Ecto neural progenitor cell (in vitro differentiated cells): Measurements from ENCODE around the gene APBB3.
"Not testable (repeated sequence)": the region's sequence is repeated elsewhere in the genome, so short reads cannot be mapped to it uniquely, and the experiment has no call there.

ENCODE experiments used
- DNase-seq: peaks from one replicate; pipeline ENCODE4 v3.0.0-alpha.2; 2018; ENCODE audit warnings: low spot score

APBB3 gene

GRCh38 chr5:140564196-140565023 lies at the start of gene APBB3, which contains the start of gene SLC35A4:
Gene APBB3 (minus strand): TSS chr5:140564598. CDS start chr5:140564245, 353 bp downstream.
Gene SLC35A4 (plus strand): TSS chr5:140564828. CDS start chr5:140567170, 2,342 bp downstream.
- peak; percentile 93 for DNase-seq

GRCh38 chr5:140611020-140611521 lies 46.7 kb upstream of the APBB3 start:
- DNase-seq: no peak

- DNase-seq: no peak
Measured at GRCh38 chr5:140609126-140609525, 44.7 kb upstream of the APBB3 start.

GRCh38 chr5:140608722-140609121 lies 44.3 kb upstream of the APBB3 start:
- DNase-seq: no peak

- DNase-seq: no peak
Measured at GRCh38 chr5:140607031-140607430, 42.6 kb upstream of the APBB3 start.

- no peak for DNase-seq
Measured at GRCh38 chr5:140605879-140606278, 41.5 kb upstream of the APBB3 start.

GRCh38 chr5:140603734-140604133 lies 39.3 kb upstream of the APBB3 start:
- DNase-seq: no peak

- DNase-seq: not testable (repeated sequence)
Measured at GRCh38 chr5:140603446-140603698, 39.0 kb upstream of the APBB3 start.

GRCh38 chr5:140602147-140602546 lies 37.7 kb upstream of the APBB3 start:
- DNase-seq: no peak

GRCh38 chr5:140600096-140600495 lies 35.7 kb upstream of the APBB3 start:
- DNase-seq: no peak

GRCh38 chr5:140598836-140599235 lies 34.4 kb upstream of the APBB3 start:
- DNase-seq: no peak

- no peak for DNase-seq
Measured at GRCh38 chr5:140596321-140596741, 31.9 kb upstream of the APBB3 start.

- no peak for DNase-seq
Measured at GRCh38 chr5:140595538-140596300, 31.3 kb upstream of the APBB3 start.

GRCh38 chr5:140594169-140594568 lies 29.8 kb upstream of the APBB3 start:
- DNase-seq: no peak

- DNase-seq: not testable (repeated sequence)
Measured at GRCh38 chr5:140593070-140593469, 28.7 kb upstream of the APBB3 start.

- no peak for DNase-seq
Measured at GRCh38 chr5:140591747-140592372, 27.5 kb upstream of the APBB3 start.

- no peak for DNase-seq
Measured at GRCh38 chr5:140590861-140591260, 26.5 kb upstream of the APBB3 start.

- DNase-seq: no peak
Measured at GRCh38 chr5:140588311-140589070, 24.1 kb upstream of the APBB3 start.

- DNase-seq: no peak
Measured at GRCh38 chr5:140587495-140587894, 23.1 kb upstream of the APBB3 start.

- DNase-seq: not testable (repeated sequence)
Measured at GRCh38 chr5:140579188-140579747, 14.9 kb upstream of the APBB3 start.

GRCh38 chr5:140576776-140577201 lies 12.4 kb upstream of the APBB3 start:
- no peak for DNase-seq

- no peak for DNase-seq
Measured at GRCh38 chr5:140575309-140575708, 10.9 kb upstream of the APBB3 start.
